Erythroblast (primary cell): Measurements from ENCODE around the gene MAP2K7.

ENCODE experiments used
- GATA1 ChIP-seq: IDR thresholded peaks from 2 replicates; pipeline ENCODE4 v1.6.1; 2011; ENCODE audit warnings: low read depth, mild to moderate bottlenecking, control low read depth, low read length, moderate library complexity
- POLR2A ChIP-seq: IDR thresholded peaks from 2 replicates; pipeline ENCODE4 v1.6.1; 2011; ENCODE audit warnings: mild to moderate bottlenecking, low read length

DNA sequence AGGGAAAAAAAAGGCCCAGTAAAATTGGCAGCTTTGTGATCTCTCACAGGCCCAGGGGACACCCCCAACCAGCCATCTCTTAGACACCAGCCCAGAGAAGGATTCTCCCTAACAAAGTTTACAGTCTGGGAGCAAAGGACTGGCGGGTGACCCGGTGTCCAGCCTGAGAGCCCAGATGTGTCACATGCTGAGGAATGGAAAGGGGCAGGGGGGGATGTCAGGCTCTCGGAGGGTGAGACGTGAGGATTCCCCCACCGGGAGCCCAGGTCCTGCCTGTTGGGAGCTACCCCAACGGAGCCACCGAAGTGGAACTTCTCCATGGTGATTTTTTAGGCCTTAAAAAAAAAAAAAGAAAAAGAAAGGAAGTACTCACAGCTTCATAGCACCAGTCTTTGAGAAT is 27.1 kb downstream of the MAP2K7 start:
- TF ChIP-seq POLR2A (no peak), GATA1 (no peak)
